Activated CD4-positive, alpha-beta T cell treated with anti-CD3 and anti-CD28 coated beads for 36 hours (primary cell): ENCODE results near the gene IL4R. TPM values are rescaled to one million over a fixed set of nuclear protein-coding genes. Genes with fewer than 3 reads are reported as not detected.

ENCODE experiments used
- ATAC-seq: fragments of 200-7000 bp; cut with Tn5 transposase; one replicate; pipeline ENCODE4 v1.10.0; 2021; ENCODE audit warnings: mild to moderate bottlenecking, moderate library complexity
- CTCF ChIA-PET: fragments of 350-600 bp; sonication (Branson Sonifier 250); formaldehyde crosslinking; loops from one replicate; lab custom pipeline; 2021; ENCODE audit warnings: antibody characterized with exemption; lab: Charles Lee
- POLR2A ChIA-PET: fragments of 350-600 bp; sonication (Branson Sonifier 250); formaldehyde crosslinking; loops from one replicate; lab custom pipeline; 2021; ENCODE audit warnings: antibody characterized with exemption, inconsistent platforms; lab: Charles Lee
- DNase-seq: peaks from one replicate; pipeline ENCODE4 v3.0.0-alpha.2; 2020
- H3K27ac Mint-ChIP-seq: one replicate; pipeline ENCODE4 v1.8.0; 2021; ENCODE audit warnings: mixed read lengths
- H3K27me3 Mint-ChIP-seq: one replicate; pipeline ENCODE4 v1.8.0; 2021; ENCODE audit warnings: mixed read lengths
- H3K36me3 Mint-ChIP-seq: one replicate; pipeline ENCODE4 v1.8.0; 2021; ENCODE audit warnings: low read depth, mixed read lengths
- H3K4me1 Mint-ChIP-seq: one replicate; pipeline ENCODE4 v1.8.0; 2021; ENCODE audit warnings: mixed read lengths
- H3K4me3 Mint-ChIP-seq: one replicate; pipeline ENCODE4 v1.8.0; 2021; ENCODE audit warnings: mild to moderate bottlenecking, moderate library complexity, mixed read lengths
- H3K9me3 Mint-ChIP-seq: one replicate; pipeline ENCODE4 v1.8.0; 2021; ENCODE audit warnings: low read depth, mixed read lengths
- intact Hi-C, 2 experiments: fragments of 100-400 bp; cut with DNase I in 1 of 2; cut with micrococcal nuclease in 1 of 2; formaldehyde crosslinking; loops; one replicate each; pipeline versions ENCODE4 v1.14.2 to v1.15.1; 2022 to 2024; cut with DNase I, micrococcal nuclease
- total RNA-seq, 2 experiments: library from RNA; stranded (reverse); gene quantifications; one replicate each; pipeline ENCODE4 v1.2.3, GENCODE V29; 2021

Gene IL4R
- total RNA-seq, 2 experiments from 2014 or later, result 185 to 229 TPM

DNA sequence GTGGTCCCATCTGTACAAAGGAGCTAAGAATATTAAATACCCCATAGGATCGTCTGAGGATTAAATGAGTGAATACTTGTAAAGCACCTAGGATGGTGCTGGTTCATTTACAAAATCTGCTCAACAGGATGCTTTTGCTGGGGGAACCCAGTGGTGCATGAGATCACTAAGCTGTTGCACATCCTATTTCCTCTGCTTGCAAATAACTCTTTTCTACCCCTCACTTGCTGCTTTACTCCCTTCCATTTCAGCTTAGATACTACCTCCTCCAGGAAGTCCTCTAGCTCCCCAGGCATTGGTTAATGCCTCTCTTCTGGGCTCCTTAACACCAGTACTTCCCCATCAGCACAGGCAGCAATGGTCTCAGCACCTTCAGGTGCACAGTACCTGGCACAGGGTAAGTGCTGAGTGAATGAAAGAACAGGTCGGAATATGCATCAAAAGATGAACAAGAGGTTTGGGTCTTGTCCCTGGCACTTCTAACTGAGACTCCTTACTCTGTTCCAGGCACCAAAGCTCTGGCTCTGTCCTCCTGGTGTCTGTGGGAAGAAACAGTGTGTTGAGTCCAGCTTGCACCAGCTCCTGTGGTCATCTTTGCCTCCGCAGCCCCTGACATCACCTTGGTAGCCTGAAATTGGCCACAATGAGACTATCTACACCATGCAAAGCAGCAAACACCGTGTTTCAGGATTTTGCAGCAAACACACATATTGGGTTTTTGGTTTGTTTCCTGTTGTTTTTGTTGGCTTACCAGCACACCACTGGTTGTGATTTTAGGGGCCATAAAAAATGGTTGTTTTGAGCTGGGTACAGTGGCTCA, 64.1 kb downstream of the IL4R start:
- ATAC-seq, result peak; percentile 39
- Mint-ChIP-seq H3K4me1 (peaks cover 45% of the 10 kb centered on the region), H3K4me3 (peak overlapping the region; percentile 20), H3K36me3 (no peaks in the 10 kb centered on the region), H3K27me3 (no peaks in the 10 kb centered on the region), H3K27ac (peak overlapping the region; percentile 89), H3K9me3 (no peaks in the 10 kb centered on the region)
- ChIA-PET POLR2A (interaction anchor here (0.6 to 2.9 kb wide), 7 partner anchors 11 to 172 kb away, joined by 3 to 23 read pairs (median 5); partner anchors contain the start of gene IL21R), CTCF (interaction anchor here (0.7 to 2.0 kb wide), 9 partner anchors 10 to 700 kb away, joined by 3 to 9 read pairs (median 5); partner anchors contain the start of gene IL21R)
- intact Hi-C loops, result loop anchor here in 1 of 2 experiments (2.0 kb wide), 1 partner anchor 25 kb away; the partner anchor contains the start of gene IL21R
- DNase-seq, result peak; percentile 51

DNA sequence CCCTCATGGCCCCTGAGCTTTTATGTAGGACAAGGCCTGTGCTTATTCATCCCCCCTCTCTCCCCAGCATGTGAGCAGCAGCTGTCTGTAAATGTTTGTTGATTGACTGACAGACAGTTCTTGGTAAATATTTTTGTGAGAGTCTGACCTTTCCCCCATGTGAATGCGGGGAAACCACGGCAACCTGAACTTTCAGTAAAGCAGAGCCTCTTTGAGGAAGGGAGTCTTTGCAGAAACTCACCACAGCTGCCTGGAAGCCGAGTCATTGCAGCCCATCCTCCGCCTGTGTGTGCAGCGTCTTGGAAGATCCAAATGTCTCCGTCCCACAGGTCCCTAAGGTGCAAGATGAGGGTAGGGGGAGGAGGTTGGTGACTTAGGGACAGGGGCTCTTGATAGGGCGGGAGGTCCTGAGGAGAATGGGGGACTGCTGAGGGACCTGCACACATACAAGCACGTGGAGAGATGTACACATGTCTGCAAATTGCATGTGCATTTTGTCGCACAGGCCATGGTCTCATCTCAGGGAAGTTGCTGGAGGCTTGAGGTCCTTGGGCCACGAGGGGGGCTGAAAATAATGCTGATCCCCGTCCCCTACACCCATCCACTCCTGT, 65.2 kb downstream of the IL4R start:
- POLR2A ChIA-PET, result interaction anchor here (0.6 to 2.9 kb wide), 7 partner anchors 12 to 173 kb away, joined by 3 to 23 read pairs (median 4); partner anchors contain the start of gene IL21R
- Mint-ChIP-seq H3K36me3 (no peaks in the 10 kb centered on the region), H3K4me3 (peak overlapping the region; percentile 35), H3K27me3 (no peaks in the 10 kb centered on the region), H3K9me3 (peaks cover under 1% of the 10 kb centered on the region), H3K4me1 (peaks cover 45% of the 10 kb centered on the region), H3K27ac (peak overlapping the region; percentile 91)
- intact Hi-C loops, result loop anchor here (1.0 to 2.0 kb wide), 2 partner anchors 24 to 25 kb away; partner anchors contain the start of gene IL21R (in 1 of the 2)
- ATAC-seq (peak; percentile 40), DNase-seq (peak; percentile 83)
- CTCF ChIA-PET, result interaction anchor here (0.7 to 2.0 kb wide), 4 partner anchors 11 to 149 kb away, joined by 3 to 9 read pairs (median 5); partner anchors contain the start of gene IL21R

DNA sequence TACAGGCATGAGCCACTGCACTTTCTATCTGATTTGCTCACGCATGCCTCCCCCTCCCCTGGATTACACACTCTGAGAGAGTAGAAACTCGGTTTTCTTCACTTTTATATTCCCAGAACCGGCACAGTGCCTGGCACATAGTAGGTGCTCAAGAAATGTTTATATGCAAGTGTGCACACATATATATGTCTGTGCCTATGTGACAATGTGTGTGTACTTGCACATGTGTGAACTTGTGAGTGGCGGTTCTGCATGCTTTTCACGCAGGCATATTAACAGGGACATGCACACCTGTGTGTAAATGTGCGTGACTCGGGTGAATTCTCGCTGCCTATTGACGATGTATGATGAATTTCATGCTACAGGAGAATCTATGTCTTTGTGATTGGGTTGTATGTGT, 66.1 kb downstream of the IL4R start:
- Mint-ChIP-seq H3K4me3 (no peak overlapping the region), H3K4me1 (peaks cover 50% of the 10 kb centered on the region), H3K9me3 (peaks cover 6% of the 10 kb centered on the region), H3K27me3 (no peaks in the 10 kb centered on the region), H3K36me3 (peaks cover 5% of the 10 kb centered on the region), H3K27ac (no peak overlapping the region)
- ATAC-seq (no peak), DNase-seq (no peak)
- ChIA-PET POLR2A (interaction anchor here (2.9 kb wide), 1 partner anchor 24 kb away, joined by 23 read pairs; the partner anchor contains the start of gene IL21R), CTCF (interaction anchor here (0.5 kb wide), 1 partner anchor 42 kb away, joined by 4 read pairs; no protein-coding TSS in a partner anchor)
- intact Hi-C loops, result loop anchor here (1.0 to 2.0 kb wide), 2 partner anchors 23 to 24 kb away; partner anchors contain the start of gene IL21R (in 1 of the 2)

DNA sequence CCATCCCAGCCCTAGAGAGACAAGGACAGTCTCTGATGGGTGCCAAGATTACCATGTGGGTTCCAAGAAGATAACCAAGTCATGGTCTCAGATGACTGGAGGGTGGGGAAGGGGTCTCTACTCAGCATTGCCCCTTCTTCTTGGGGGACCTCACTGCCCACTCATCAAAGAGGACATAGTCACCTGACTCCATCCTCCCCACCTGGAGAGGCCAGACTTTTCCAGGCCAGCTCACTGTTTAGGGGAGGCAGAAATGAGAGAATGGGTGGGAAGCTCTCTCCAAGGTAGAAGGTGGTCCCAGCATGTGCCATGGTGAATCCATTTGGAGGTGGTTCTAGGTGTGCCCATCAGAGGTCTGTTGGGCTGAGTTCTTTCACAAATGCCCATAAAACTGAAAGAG, 67.5 kb downstream of the IL4R start:
- Mint-ChIP-seq H3K27me3 (no peaks in the 10 kb centered on the region), H3K4me1 (peaks cover 49% of the 10 kb centered on the region), H3K27ac (peak overlapping the region; percentile 32), H3K4me3 (no peak overlapping the region), H3K9me3 (peaks cover 6% of the 10 kb centered on the region), H3K36me3 (peaks cover 5% of the 10 kb centered on the region)
- POLR2A ChIA-PET, result no interaction called here
- intact Hi-C loops, result no loop called here
- CTCF ChIA-PET, result no interaction called here
- no peak for ATAC-seq
- DNase-seq, result no peak

DNA sequence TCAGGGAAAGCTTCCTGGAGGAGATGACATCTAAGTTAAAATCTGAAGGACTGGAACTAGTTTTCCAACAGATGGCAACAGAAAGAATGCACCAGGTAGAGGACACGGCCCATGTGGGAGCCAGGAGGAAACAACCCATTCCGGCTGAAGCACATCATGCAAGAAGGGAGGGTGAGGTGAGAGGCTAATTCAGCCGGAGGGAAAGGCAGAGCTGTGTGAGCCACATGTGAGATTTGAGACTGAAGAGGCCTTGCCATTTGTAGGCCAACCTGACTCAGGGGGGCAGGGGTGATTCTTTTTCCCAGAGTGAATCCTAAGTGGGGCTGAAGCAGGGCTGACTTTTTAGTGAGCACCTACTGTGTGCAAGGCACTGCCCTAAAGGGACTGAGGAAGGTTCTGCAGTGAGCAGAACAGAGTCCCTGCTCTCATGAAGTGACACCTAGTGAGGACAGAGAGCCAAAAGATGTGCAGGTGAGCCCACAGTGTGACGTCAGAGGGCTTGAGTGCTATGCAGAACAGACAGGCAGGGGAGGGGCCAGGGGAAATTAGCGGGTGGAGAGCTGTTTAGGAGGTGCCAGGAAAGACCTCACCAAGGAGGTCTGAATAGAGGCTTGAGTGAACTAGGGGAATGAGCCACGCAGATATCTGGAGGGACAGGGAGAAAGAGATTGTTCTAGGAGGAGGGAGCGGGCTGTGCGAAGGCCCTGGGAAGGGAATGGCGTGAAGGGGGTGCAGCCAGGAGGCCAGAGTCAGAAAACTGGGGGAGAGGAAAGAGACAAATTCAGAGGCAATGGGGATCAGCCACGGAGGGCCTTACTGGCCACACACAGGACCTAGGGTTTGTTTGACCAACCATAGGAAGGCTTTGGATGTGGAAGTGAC, 68.4 kb downstream of the IL4R start:
- no peak for ATAC-seq
- peak overlapping the region; percentile 9 for H3K27ac Mint-ChIP-seq
- ChIA-PET CTCF (no interaction called here), POLR2A (no interaction called here)
- DNase-seq, result peak; percentile 42
- intact Hi-C loops, result no loop called here
- peaks cover 41% of the 10 kb centered on the region for H3K4me1 Mint-ChIP-seq
- peaks cover 5% of the 10 kb centered on the region for H3K36me3 Mint-ChIP-seq
- H3K9me3 Mint-ChIP-seq, result peaks cover 6% of the 10 kb centered on the region
- no peak overlapping the region for H3K4me3 Mint-ChIP-seq
- H3K27me3 Mint-ChIP-seq, result no peaks in the 10 kb centered on the region

DNA sequence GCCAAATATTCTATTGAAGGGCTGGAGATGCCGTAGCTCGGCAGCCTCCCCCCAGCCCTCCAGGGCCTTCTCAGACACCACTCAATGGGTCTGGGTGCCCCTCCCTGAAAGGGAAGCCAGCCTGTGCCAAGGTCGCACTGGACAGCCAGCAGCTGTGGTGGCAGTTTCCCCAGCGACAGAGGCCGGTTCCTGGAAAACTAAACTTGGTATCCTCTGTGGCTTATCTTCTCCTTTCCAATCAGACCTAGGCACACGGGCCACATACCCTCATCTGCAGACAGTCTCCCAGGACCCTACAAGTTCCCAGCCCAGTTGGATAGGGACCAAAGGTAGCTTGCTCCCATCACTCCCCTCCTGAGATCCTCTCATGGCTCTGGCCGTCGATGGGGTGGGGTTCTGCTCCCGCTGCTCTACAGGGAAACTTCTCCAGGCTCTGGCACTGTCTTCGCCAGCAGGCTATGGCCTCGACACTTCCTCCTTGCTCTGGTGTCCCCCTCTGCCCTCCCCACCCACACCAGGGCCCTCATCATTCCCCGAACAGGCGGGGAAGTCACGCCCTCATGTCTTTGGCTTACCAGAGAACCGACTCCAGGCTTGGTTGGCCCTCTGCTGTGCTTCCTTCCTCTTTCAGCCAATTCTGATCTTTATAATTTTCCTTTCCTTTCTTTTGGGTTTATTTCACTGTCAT, 69.9 kb downstream of the IL4R start:
- peak overlapping the region; percentile 45 for H3K27ac Mint-ChIP-seq
- H3K27me3 Mint-ChIP-seq, result no peaks in the 10 kb centered on the region
- DNase-seq (no peak), ATAC-seq (no peak)
- H3K4me3 Mint-ChIP-seq, result no peak overlapping the region
- H3K4me1 Mint-ChIP-seq, result peaks cover 31% of the 10 kb centered on the region
- H3K36me3 Mint-ChIP-seq, result peaks cover 5% of the 10 kb centered on the region
- intact Hi-C loops, result no loop called here
- H3K9me3 Mint-ChIP-seq, result peaks cover 6% of the 10 kb centered on the region
- CTCF ChIA-PET, result interaction anchor here (0.6 to 0.7 kb wide), 2 partner anchors 54 to 149 kb away, joined by 3 to 4 read pairs; no protein-coding TSS in a partner anchor
- POLR2A ChIA-PET, result no interaction called here

DNA sequence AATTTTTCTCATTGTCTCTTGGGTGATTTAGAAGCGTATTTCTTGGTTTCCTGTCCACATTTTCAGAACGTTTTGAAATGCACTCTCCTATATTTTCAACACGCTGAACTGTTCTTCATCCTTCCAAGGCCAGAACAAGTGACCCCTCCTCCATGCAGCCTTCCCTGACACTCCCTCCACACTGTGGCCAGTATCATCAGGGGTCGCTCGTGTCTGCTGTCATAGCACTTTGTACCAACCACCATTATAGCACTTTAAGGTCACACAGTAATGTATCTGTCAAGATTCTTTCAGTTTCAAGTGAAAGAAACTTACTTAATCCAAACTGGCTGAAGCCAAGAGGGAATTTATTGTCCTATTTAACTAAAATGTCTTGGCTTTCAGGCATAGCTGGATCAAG, 70.7 kb downstream of the IL4R start:
- H3K4me3 Mint-ChIP-seq, result no peak overlapping the region
- ChIA-PET CTCF (interaction anchor here (0.7 kb wide), 1 partner anchor 54 kb away, joined by 4 read pairs; no protein-coding TSS in a partner anchor), POLR2A (no interaction called here)
- H3K27ac Mint-ChIP-seq, result no peak overlapping the region
- peaks cover 8% of the 10 kb centered on the region for H3K9me3 Mint-ChIP-seq
- DNase-seq, result no peak
- no peaks in the 10 kb centered on the region for H3K27me3 Mint-ChIP-seq
- intact Hi-C loops, result no loop called here
- ATAC-seq, result no peak
- H3K4me1 Mint-ChIP-seq, result peaks cover 26% of the 10 kb centered on the region
- H3K36me3 Mint-ChIP-seq, result peaks cover 5% of the 10 kb centered on the region

DNA sequence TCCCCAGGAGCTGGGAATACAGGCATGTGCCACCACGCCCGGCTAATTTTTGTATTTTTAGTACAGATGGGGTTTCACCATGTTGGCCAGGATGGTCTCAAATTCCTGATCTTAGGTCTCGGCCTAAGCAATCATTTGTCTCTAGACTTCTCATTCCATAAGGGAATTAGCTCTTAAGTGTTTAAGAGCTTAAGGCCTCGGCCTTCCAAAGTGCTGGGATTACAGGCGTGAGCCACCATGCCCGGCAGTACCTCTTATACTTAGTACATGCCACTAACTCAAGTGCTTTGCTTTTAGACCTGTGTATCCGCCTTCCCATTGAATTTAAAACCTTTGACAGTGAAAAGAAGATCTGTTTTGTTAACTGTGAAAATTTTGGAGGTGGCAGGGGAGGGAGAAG, 71.6 kb downstream of the IL4R start:
- ChIA-PET POLR2A (no interaction called here), CTCF (interaction anchor here (1.3 to 2.0 kb wide), 2 partner anchors 15 to 18 kb away, joined by 3 to 9 read pairs; no protein-coding TSS in a partner anchor)
- ATAC-seq, result no peak
- no peak for DNase-seq
- H3K9me3 Mint-ChIP-seq, result peaks cover 10% of the 10 kb centered on the region
- no peak overlapping the region for H3K4me3 Mint-ChIP-seq
- H3K36me3 Mint-ChIP-seq, result peaks cover 7% of the 10 kb centered on the region
- no peaks in the 10 kb centered on the region for H3K27me3 Mint-ChIP-seq
- intact Hi-C loops, result no loop called here
- no peak overlapping the region for H3K27ac Mint-ChIP-seq
- H3K4me1 Mint-ChIP-seq, result peaks cover 20% of the 10 kb centered on the region

DNA sequence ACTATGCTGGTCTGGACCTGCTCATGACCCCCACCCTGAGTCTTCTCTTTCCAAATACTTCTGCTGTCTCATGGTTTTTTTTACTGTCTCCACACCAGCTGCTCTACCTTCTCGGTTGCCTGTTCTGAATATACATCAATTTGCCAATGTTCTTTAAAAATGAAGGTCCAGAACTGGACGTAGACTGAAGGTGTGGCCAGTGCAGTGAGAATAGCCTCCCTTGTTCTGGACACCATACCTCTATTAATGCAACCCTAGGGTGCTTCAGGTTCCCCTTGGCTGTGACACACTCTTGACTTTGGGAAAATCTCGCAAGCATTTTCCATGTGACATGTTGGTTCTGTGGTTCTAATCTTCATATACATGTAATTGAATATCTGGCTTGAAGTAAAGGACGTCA, 72.9 kb downstream of the IL4R start:
- Mint-ChIP-seq H3K27me3 (no peaks in the 10 kb centered on the region), H3K36me3 (peaks cover 7% of the 10 kb centered on the region), H3K9me3 (peaks cover 14% of the 10 kb centered on the region), H3K27ac (no peak overlapping the region), H3K4me1 (peaks cover 17% of the 10 kb centered on the region), H3K4me3 (no peak overlapping the region)
- CTCF ChIA-PET, result interaction anchor here (0.6 to 2.2 kb wide), 8 partner anchors 12 to 196 kb away, joined by 3 to 12 read pairs (median 4); no protein-coding TSS in a partner anchor
- DNase-seq, result no peak
- ATAC-seq, result no peak
- POLR2A ChIA-PET, result interaction anchor here (1.3 to 1.6 kb wide), 3 partner anchors 11 to 18 kb away, joined by 4 to 8 read pairs (median 5); no protein-coding TSS in a partner anchor
- intact Hi-C loops, result no loop called here

DNA sequence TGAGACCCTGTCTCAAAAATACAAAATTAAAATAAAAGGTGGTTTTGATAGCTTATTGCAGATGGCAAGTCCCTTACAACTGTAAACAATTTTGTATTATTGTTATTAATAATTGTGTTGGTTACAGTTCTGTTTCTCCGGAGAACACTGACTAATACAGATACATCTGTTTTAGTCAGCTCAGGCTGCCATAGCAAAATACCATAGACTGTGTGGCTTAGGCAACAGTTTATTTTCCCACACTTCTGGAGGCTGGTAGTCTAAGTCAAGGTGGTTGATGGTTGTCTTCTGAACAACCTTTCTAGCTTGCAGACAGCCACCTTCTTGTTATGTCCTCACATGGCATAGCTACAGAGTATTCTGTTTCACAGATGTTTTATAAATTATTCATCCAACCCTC, 74.0 kb downstream of the IL4R start:
- POLR2A ChIA-PET, result interaction anchor here (0.8 to 1.6 kb wide), 6 partner anchors 12 to 20 kb away, joined by 3 to 8 read pairs (median 4); no protein-coding TSS in a partner anchor

More for the DNA sequence above, 74.0 kb downstream of the IL4R start:
- peaks cover 24% of the 10 kb centered on the region for H3K9me3 Mint-ChIP-seq
- ATAC-seq (peak; percentile 95), DNase-seq (no peak)
- H3K36me3 Mint-ChIP-seq, result peaks cover 7% of the 10 kb centered on the region
- intact Hi-C loops, result loop anchor here in 1 of 2 experiments (1.0 kb wide), 1 partner anchor 13 kb away; no protein-coding TSS in a partner anchor
- H3K4me3 Mint-ChIP-seq, result no peak overlapping the region
- H3K4me1 Mint-ChIP-seq, result peaks cover 13% of the 10 kb centered on the region
- CTCF ChIA-PET, result interaction anchor here (0.8 to 2.5 kb wide), 8 partner anchors 12 to 233 kb away, joined by 3 to 12 read pairs (median 4); no protein-coding TSS in a partner anchor
- peak overlapping the region; percentile 7 for H3K27ac Mint-ChIP-seq
- H3K27me3 Mint-ChIP-seq, result no peaks in the 10 kb centered on the region
